ENCODE results near the gene FBXO40.

DNA sequence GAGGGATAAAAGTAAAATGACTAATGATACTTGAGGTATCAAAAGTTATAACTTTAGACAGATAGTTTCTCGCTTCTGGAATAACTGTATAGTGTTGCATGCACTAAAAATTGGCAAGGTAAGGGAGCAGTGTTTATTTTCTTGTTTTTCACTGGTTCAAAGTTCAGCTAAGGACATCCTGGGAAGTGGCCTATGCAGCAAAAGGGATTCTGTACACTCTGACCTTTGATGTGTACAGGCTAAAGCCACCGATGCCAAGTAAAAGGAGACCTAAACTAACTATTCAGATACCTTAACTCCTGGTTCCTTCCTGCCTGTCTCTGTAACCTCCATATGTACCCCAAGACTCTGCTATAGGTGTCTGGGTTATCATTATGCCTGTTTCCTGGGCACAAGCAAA is 1.7 kb downstream of the FBXO40 start:
- TF ChIP-seq, protein P1, sequence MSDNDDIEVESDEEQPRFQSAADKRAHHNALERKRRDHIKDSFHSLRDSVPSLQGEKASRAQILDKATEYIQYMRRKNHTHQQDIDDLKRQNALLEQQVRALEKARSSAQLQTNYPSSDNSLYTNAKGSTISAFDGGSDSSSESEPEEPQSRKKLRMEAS (IDR thresholded peaks at IDR 0.05; ENCODE audit: low read depth, low read length): no peak
- TF ChIP-seq, protein P2, sequence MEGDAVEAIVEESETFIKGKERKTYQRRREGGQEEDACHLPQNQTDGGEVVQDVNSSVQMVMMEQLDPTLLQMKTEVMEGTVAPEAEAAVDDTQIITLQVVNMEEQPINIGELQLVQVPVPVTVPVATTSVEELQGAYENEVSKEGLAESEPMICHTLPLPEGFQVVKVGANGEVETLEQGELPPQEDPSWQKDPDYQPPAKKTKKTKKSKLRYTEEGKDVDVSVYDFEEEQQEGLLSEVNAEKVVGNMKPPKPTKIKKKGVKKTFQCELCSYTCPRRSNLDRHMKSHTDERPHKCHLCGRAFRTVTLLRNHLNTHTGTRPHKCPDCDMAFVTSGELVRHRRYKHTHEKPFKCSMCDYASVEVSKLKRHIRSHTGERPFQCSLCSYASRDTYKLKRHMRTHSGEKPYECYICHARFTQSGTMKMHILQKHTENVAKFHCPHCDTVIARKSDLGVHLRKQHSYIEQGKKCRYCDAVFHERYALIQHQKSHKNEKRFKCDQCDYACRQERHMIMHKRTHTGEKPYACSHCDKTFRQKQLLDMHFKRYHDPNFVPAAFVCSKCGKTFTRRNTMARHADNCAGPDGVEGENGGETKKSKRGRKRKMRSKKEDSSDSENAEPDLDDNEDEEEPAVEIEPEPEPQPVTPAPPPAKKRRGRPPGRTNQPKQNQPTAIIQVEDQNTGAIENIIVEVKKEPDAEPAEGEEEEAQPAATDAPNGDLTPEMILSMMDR (IDR thresholded peaks at IDR 0.05; ENCODE audit: low read depth, low read length): no peak
- TF ChIP-seq POLR2A (IDR thresholded peaks at IDR 0.05; ENCODE audit: extremely low read depth, insufficient read length) (no peak), MYC (IDR thresholded peaks at IDR 0.05; ENCODE audit: low read depth, low read length) (no peak)
